Vagina (tissue), 2 donors: ENCODE data around the gene FAM53B. TPM values are rescaled to one million over a fixed set of nuclear protein-coding genes. Genes with fewer than 3 reads are reported as not detected.
A peak's percentile ranks its signal among the peaks of the same experiment; 100 is the strongest.

Source experiments
- DNase-seq, 2 donors: peaks; one replicate each; pipeline ENCODE4 v3.0.0-alpha.2; 2017; ENCODE audit errors: extremely low spot score in 2 of 2
- H3K27ac ChIP-seq: fragments of 200-600 bp; sonication (generic); one replicate; pipeline ENCODE4 v1.5.1; 2019
- H3K27me3 ChIP-seq: fragments of 200-600 bp; sonication (generic); one replicate; pipeline ENCODE4 v1.5.1; 2019
- H3K36me3 ChIP-seq, 2 donors: fragments of 200-600 bp; sonication (generic); one replicate each; pipeline ENCODE4 v1.5.1; 2017 to 2019
- H3K4me1 ChIP-seq: fragments of 200-600 bp; sonication (generic); one replicate; pipeline ENCODE4 v1.5.1; 2019
- H3K4me3 ChIP-seq, 2 donors: fragments of 200-600 bp; sonication (generic); 1 replicate in 1 of 2; 2 replicates in 1 of 2; pipeline ENCODE4 v1.5.1; 2016 to 2019
- H3K9me3 ChIP-seq: fragments of 200-600 bp; sonication (generic); one replicate; pipeline ENCODE4 v1.5.1; 2019
- CTCF ChIP-seq, 3 experiments: fragments of 450-650 bp in 2 of 3; fragments of 200-600 bp in 1 of 3; sonication (generic) in 1 of 3; IDR thresholded peaks; one replicate each; pipeline ENCODE4 v1.5.1; 2017 to 2019; ENCODE audit warnings: antibody characterized with exemption in 3 of 3, mild to moderate bottlenecking in 2 of 3, moderate library complexity in 2 of 3
- POLR2A ChIP-seq, 2 donors: fragments of 450-650 bp; IDR thresholded peaks; one replicate each; pipeline ENCODE4 v1.6.1; 2017; ENCODE audit warnings: antibody characterized with exemption in 2 of 2, mild to moderate bottlenecking in 2 of 2, moderate library complexity in 2 of 2
- POLR2AphosphoS5 ChIP-seq, 2 donors: sonication (generic); formaldehyde crosslinking; IDR thresholded peaks; one replicate each; pipeline ENCODE4 v1.9.0; 2017; ENCODE audit warnings: antibody characterized with exemption in 2 of 2, mild to moderate bottlenecking in 2 of 2, low read depth in 1 of 2; ENCODE audit not compliant: insufficient read depth in 1 of 2
- intact Hi-C: fragments of 100-400 bp; cut with DNase I; formaldehyde crosslinking; loops from one replicate; pipeline ENCODE4 v1.15.1; 2023
- total RNA-seq: library from RNA; depleted of rRNA; stranded (reverse); fragments of >200 nt; gene quantifications from one replicate; pipeline ENCODE4 v1.2.3, GENCODE V29; 2016

FAM53B gene
- total RNA-seq, 1 donor from 2014 or later = 35.1 TPM

- Histone ChIP-seq H3K4me3 (no peak overlapping the region), H3K27ac (peak overlapping the region; percentile 33), H3K9me3 (no peaks in the 10 kb centered on the region), H3K27me3 (no peaks in the 10 kb centered on the region), H3K36me3 (no peaks in the 10 kb centered on the region), H3K4me1 (peaks cover 83% of the 10 kb centered on the region)
- intact Hi-C loops = no loop called here
- no peak for DNase-seq
- no peak for TF ChIP-seq POLR2A (IDR thresholded peaks at IDR 0.05)
- no peak for TF ChIP-seq CTCF (IDR thresholded peaks at IDR 0.05)
- TF ChIP-seq POLR2AphosphoS5 (IDR thresholded peaks at IDR 0.05; ENCODE audit: insufficient read depth in 1 of 2, low read depth in 1 of 2) = no peak
Measured at GRCh38 chr10:124625831-124626238, 118.3 kb downstream of the FAM53B start.

DNA sequence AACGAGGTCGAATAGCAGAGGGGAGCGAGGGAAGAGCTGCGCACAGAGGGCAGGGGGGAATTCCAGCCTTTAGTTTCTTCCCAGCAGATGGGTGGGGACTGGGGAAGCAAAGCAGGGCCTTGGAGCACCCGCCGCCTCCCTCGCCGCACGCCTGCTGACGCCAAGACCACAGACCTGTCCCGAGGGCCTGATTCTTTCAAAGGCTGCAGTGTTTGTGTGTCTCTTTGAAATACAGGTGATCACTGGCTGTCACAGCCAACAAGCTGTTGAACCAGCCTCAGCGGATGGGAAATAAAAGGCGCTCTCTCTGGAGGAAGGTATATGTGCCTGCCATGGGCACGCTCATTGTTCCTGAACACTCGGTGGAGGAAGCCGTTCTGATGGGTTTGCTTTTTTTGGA, 119.3 kb downstream of the FAM53B start:
- no peak for TF ChIP-seq POLR2A (IDR thresholded peaks at IDR 0.05)
- TF ChIP-seq CTCF (IDR thresholded peaks at IDR 0.05) = no peak
- TF ChIP-seq POLR2AphosphoS5 (IDR thresholded peaks at IDR 0.05; ENCODE audit: insufficient read depth in 1 of 2, low read depth in 1 of 2) = no peak
- Histone ChIP-seq H3K36me3 (no peaks in the 10 kb centered on the region), H3K27ac (no peak overlapping the region), H3K4me3 (no peak overlapping the region), H3K9me3 (no peaks in the 10 kb centered on the region), H3K4me1 (peaks cover 83% of the 10 kb centered on the region), H3K27me3 (no peaks in the 10 kb centered on the region)
- DNase-seq = no peak
- intact Hi-C loops = loop anchor here (5.0 kb wide), 1 partner anchor 117 kb away; the partner anchor contains the start of gene FAM53B

DNA sequence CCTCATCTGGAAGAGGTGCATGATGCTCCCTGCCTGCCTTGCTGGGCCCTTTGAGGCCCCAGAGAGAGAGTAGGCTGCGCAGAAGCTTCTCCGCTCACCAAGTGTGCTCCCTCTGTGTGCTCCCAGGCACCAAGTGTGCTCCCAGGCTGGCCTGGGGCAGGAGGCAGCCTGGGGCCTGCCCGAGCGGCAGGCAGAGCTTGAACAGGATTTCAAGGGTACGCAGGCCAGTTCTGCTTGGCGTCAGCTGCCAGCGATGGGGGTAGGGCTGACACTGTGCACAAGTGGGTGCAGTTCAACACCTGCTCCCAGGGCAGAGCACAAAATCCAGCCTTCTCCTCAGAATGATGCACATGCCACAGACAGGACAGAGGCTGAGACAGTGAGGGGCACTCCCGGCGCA, 119.7 kb downstream of the FAM53B start:
- no peak overlapping the region for H3K4me3 ChIP-seq
- intact Hi-C loops = loop anchor here (5.0 kb wide), 1 partner anchor 118 kb away; the partner anchor contains the start of gene FAM53B
- DNase-seq = no peak
- H3K36me3 ChIP-seq = no peaks in the 10 kb centered on the region
- H3K9me3 ChIP-seq = no peaks in the 10 kb centered on the region
- H3K27ac ChIP-seq = no peak overlapping the region
- no peaks in the 10 kb centered on the region for H3K27me3 ChIP-seq
- TF ChIP-seq POLR2AphosphoS5 (IDR thresholded peaks at IDR 0.05; ENCODE audit: insufficient read depth in 1 of 2, low read depth in 1 of 2) = no peak
- no peak for TF ChIP-seq CTCF (IDR thresholded peaks at IDR 0.05)
- TF ChIP-seq POLR2A (IDR thresholded peaks at IDR 0.05) = no peak
- peaks cover 83% of the 10 kb centered on the region for H3K4me1 ChIP-seq

- TF ChIP-seq POLR2AphosphoS5 (IDR thresholded peaks at IDR 0.05; ENCODE audit: insufficient read depth in 1 of 2, low read depth in 1 of 2) = no peak
- no peak for TF ChIP-seq CTCF (IDR thresholded peaks at IDR 0.05)
- no peak for TF ChIP-seq POLR2A (IDR thresholded peaks at IDR 0.05)
- Histone ChIP-seq H3K27me3 (no peaks in the 10 kb centered on the region), H3K9me3 (no peaks in the 10 kb centered on the region), H3K27ac (no peak overlapping the region), H3K4me1 (peaks cover 83% of the 10 kb centered on the region), H3K4me3 (no peak overlapping the region), H3K36me3 (no peaks in the 10 kb centered on the region)
- no peak for DNase-seq
- intact Hi-C loops = loop anchor here (5.0 kb wide), 1 partner anchor 118 kb away; the partner anchor contains the start of gene FAM53B
Measured at GRCh38 chr10:124624006-124624405, 120.2 kb downstream of the FAM53B start.

DNA sequence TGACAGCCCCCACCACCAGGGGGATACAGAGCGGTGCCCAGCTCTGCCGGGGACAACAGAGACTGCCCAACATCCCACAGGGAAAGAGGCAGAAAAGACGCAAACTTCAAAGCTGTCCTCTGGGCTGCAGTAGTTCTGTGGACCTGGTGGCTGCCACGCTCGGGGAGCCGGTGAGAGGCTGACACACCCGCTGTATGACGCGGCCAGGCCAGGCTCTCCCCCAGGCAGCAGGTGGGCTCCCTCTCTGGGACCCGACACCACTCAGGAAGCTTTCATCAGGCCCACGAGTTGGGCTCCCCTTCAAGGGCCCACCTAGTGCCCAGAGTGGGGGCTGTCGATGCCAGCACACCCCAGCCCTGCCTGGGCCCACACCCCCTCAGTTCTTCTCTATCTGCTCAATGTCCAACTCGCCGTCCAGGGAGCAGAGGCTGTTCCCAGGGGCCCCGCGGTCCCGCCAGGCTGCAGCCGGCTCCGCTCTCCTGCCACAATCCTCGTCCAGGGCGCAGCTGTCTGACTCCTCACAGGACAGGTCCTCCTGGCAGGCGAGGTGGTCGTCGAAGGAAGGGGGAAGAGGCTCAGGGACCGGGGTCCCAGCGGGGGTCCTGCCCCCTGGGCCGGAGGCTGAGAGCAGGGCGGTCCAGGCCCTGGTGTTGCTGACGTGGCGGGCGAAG, 121.2 kb downstream of the FAM53B start:
- Histone ChIP-seq H3K4me3 (no peak overlapping the region), H3K27ac (no peak overlapping the region), H3K9me3 (no peaks in the 10 kb centered on the region), H3K36me3 (no peaks in the 10 kb centered on the region), H3K4me1 (peaks cover 78% of the 10 kb centered on the region), H3K27me3 (no peaks in the 10 kb centered on the region)
- no peak for TF ChIP-seq CTCF (IDR thresholded peaks at IDR 0.05)
- no peak for TF ChIP-seq POLR2A (IDR thresholded peaks at IDR 0.05)
- no peak for TF ChIP-seq POLR2AphosphoS5 (IDR thresholded peaks at IDR 0.05; ENCODE audit: insufficient read depth in 1 of 2, low read depth in 1 of 2)
- DNase-seq = no peak
- intact Hi-C loops = loop anchor here (5.0 kb wide), 1 partner anchor 119 kb away; the partner anchor contains the start of gene FAM53B
